ENCODE data around the gene DDRGK1.
"Not testable (repeated sequence)": the region's sequence is repeated elsewhere in the genome, so short reads cannot be mapped to it uniquely, and the experiment has no call there.

DDRGK1 gene

DNA sequence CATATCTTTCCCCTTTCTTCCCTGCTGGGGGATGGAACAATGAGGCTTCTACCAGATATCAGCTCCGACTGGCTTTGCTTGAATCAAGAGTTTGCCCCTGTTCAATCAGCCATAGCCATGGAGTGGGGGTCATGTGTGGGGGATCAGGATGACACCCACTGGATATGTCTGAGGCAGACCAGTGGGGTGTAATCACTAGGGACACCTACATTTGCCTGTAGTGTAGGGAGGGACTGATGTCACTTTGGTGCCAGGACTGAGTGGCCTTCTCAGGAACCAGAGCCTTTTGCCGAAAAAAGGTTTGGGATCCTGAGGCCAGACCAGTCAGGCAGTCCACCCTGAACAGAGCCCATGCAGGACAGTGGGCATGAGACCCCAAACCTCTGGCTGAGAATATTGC is 5.9 kb upstream of the DDRGK1 start:
- no peak for DNase-seq

DNA sequence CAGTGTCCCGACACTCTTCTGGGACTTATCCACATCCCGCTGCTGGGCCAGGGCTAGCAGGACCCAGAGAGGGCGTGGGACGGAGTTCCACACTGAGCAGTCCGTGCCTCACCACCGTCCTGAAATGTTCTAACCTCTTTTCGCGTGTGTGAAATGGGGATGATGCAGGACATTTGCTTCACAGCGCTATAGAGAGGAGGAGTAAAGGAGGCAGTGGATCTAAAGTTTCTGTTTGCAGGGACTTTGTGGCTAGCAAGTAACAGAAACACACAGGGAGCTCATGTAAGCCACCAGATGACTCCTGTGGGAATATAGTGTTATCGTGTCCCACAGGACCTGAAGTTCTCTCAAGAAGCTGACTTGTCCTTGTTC is 5.5 kb upstream of the DDRGK1 start:
- peak; percentile 31 for DNase-seq

DNA sequence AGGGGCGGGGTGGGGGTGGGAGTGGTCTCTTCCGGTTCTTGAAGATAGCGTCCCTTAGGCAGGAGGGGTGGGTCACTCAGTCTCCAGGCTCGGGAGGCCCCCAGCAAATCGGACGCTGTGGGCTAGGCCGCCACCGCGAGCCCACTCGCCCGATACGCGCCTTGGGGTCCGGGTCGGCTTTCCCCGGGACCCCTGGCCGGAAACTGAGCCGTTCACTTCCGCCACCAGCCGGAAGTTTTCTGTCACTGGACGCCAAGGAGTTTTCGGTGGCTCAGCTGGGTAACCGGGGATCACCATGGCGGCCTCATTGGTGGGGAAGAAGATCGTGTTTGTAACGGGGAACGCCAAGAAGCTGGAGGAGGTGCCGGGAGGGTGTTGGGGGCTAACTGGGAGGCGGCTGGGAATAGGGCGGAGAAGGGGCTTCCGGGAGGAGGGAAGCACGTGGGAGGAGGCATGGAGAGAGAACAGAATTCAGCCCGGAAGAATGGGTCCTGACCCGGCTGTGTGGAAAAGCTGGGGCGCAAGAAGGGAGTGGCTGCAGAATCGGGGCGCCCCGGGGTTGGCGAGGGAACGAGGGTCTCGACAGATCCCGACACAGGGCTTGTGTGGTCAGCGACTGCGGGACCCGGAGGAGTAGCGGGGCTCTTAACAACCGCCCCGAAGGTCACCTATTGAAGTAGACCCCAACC is 4.9 kb upstream of the DDRGK1 start, which contains the start of gene ITPA:
ITPA (plus strand) TSS at position 242 of the 689 bp plus-strand sequence; CDS start at position 296, 54 bp downstream.
- DNase-seq, result peak; percentile 71

DNA sequence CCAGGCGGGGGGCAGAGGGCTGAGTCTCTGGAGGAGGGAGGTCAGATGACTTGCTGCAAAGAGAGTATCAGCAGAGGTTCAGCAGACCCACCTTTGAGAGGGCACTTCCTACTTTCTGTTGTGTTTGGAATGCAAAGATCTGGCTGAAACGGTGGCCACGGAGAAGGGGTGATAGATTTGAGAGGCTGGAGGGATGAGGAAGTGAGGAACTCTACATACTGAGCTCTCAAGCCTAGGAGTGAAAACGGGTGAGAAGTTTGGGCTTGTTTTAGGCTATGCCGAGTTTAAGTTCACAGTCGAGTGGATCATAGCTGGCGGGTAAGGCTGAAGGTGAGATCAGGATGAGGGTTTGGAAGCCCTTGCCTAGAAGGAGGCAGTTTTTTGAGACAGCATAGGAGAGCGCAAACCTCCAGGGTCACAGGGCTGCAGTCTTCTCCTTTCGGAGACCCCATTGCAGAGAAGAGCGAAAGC is 4.3 kb upstream of the DDRGK1 start:
- peak; percentile 27 for DNase-seq

DNA sequence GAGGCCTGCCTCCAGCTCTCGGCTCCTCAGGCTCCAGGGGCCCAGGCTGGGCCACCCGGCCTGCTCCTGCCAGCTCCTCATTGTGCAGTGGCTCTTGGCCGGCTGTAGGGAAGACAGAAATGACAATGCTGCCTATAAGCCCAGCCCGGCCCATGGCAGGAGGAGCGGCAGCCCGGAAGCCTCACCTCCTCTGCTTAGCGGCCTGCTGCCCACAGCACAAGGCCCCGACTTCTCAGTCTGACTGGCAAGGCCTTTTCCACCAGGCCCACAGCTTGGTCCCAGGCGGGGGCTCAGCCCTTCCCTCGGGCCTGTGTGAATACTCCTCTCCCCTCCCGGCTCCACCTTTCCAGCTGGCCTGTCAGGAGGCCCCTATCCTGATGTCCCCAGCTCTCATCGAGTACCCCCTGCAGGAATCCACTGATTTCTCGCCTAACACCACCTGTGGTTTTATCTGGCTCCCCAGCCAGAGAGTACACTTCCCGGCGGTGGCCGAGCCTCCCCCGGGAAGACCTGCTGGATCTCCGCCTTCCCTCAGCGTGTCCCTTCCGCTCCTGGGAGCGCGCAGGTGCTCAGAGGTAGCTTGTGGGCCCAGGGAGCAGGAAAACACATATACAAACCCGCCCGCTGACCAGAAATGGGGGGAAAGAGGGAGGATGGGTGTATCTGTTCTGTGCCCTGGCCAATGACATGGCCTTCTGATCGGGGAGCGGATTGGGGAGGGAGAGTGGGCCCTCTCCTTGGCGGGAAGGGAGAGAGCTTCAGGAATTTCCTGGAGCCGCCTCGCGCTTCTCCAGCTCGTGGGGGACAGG is 963 bp downstream of the DDRGK1 start:
- DNase-seq, result peak; percentile 39

DNA sequence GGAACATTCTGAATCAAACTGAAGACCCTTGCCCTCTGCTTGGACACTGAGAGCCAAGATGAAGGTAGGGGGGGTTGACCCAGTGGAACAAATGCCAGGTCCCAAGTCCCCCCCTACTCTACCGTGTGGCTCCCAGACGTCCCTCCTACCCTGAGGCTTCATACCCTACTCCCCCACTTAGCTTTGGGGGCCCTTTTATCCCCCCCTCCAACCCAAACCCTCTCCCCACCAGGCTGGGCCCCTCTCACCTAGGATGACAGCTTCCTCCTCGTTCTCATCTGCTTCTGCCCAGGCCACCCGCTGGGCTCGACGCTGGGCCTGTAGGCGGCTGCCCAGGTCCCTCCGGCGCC is 1.5 kb downstream of the DDRGK1 start:
- DNase-seq, result no peak

DNA sequence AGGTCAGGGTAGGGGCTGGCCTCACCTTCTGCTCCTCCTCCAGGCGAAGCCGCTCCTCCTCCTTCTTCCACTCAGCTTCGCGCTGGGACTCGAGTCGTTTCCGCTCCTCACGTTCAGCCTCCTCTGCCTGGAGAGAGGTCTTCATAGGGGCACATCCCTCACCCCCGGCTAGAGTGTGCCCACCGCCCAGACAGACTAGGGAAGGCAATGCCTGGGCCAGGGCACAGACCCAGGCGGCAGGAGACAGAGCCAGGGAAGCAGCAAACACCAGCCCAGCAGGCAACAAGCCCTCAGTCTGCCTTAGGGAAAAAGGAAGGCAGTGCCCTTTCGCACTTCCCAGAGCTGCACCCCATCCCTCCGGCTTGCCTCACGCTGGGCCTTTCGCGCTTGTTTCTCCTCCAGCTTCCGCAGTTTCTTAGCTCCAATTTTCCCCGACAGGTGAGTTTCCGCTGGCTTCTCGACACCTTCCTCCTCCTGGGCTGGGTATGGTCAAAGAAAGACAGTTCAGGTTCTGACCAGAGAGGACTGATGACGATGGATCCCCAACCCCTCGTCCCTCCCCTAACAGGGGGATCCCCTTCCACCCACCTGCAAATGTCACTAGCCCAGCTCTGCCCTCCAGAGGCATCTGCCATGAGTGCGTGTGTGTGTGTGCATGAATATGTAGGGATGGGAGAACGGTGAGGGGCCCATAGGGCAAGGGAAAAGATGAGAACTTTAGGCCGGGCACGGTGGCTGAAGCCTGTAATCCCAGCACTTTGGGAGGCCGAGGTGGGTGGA is 4.3 kb downstream of the DDRGK1 start:
- no peak for DNase-seq

DNA sequence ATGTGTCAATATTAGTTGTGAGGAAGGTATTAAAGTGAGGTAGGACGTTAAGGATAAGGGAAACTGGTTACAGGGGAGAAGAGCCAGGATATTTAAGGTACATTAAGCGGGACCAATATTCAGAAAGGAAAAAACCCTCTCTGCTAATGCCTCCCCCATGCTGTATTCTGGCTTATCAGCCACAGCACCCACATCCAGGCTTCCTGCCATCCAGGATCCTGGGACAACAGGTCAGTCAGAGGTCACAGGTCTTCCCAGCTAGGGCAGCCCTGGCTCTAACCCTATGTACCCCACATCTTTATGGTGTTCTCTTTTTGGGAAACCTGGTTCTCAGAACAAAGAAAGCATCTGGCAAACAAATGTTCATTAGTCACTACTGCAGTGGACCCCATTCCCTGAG is 5.3 kb downstream of the DDRGK1 start:
- DNase-seq, result no peak

DNA sequence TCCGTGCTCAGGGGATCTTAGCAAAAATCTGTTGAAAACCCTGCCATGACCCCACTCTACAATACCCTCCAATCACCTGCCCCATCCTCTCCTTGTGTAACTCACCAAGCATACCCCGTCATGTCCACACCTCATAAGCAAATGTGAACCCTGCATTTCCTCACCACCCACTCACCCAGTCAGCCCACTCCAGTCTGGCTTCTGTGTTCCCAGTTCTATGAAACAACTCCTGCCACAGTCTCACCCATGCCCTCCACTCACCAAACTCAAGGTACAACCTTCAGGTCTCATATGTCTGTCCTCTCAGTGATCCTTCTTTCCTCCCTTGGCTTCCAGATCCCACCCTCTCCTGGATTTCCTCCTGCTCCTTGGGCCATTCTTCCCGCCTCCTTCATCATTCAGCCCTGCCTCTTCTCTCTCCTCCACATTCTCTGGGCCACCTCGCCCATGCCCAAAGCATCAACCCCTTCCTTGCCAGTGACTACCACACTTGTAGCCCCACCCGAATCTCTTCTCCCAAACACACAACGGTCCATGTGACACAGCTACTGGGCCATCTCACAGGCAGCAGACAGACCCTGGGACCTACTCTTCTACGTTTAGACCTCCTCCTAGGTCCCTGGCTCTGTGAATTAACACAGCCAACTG is 8.8 kb downstream of the DDRGK1 start:
- DNase-seq, result no peak

DNA sequence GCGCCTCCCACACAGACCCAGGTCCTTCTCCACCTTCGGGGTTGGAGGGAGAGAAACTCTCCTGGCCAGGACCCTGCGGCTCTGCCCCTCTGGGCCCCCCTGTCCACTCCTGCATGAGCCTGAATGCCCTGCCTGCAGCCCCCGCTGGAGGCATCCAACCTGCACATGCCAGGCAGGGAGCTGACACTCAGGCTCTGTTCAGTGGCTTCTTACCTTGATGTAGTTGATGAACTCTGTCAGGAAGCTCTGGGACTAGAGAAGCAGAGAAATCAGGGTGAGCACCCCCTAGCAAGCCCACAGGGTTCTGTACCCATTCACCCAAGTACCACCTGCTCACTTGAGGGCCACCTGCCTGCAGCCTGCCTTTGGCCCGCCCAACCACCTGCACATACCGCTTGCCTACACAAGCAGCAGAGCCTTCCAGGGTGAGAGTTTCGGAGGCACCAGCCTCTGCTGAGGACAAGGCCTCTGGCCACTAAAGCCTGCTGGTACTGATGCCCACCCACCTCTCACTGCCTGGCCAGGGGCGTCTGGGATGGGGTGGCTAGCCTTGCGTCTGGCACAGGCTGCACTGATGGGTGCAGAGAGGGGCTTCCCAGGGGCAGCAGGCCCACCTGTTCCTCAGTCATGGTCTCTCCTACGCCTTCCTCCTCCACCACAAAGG is 9.7 kb downstream of the DDRGK1 start:
- DNase-seq, result no peak

DNA sequence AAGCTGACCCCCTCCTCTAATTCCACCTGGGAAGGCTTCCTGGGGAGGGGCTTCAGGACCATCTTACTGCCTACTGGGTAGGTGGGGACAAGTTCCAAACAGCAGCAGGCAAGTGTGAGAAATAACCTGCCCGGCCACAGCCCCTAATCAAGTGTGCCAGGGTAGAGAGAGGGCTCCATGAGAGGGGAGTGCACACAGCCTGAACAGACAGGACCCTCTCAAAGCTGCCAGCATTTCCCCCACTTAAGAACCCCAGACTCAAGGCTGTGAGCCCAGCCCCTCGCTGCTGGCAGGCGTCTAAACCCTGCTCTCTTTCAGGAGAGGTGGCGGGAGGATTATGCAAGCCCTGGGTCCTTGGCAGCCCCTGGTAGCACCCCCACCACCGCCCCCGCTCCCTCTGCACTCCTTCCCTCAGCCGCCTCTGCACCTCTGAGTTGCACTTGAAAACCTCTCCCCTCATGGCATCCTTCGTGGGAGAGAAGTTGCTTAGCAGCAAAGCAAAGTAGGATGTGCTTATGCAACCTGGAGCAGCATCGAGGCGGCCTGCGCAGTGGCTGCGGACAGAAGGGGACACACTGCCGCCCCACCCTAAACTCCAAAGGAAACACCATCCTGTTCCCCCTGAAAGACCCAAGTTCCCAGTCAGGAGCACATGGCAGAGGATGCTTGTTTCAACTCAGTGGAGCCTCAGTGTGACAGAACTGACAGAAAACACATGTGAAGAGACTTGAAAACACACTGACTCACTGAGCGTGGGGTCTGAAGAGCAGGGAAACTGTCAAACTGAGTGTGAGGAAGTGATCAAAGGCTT is 10.5 kb downstream of the DDRGK1 start:
- DNase-seq, result no peak

DNA sequence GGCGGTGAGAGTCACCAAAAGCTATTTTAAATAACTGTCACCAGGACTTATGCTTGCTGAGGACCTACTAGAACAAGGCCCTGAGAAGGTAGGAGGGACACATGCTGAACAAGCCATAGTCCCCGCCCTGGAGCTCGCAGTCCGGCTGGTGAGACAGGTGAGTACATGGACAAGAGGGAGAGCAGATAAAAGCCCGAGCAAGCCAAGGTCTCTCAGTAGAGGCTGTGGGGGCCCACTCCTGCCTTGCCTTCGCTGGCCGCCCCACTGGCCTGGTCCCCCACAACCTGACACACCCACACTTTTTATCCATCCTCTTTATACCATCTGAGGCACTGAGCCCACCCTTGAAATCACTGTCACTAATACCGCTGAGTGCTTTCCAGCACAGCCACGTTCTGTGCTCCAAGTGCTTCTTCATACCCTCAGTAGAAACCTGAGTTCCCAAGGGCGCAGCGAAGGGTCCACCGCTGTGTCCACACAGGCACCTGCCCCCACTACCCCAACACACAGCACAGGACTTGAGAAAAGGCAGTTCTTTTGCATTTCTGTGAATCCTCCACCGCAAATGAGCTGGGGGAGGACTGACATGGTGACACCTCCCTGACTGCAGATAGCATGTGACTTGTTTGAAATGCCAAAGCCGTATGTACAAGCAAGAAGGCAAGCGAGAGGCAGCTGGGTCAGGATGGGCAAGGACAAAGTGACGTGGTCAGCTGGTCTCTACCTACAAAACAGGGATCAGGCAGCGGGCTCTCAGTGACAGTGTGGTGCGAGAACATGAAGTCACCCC is 12.1 kb downstream of the DDRGK1 start:
- DNase-seq, result no peak

DNA sequence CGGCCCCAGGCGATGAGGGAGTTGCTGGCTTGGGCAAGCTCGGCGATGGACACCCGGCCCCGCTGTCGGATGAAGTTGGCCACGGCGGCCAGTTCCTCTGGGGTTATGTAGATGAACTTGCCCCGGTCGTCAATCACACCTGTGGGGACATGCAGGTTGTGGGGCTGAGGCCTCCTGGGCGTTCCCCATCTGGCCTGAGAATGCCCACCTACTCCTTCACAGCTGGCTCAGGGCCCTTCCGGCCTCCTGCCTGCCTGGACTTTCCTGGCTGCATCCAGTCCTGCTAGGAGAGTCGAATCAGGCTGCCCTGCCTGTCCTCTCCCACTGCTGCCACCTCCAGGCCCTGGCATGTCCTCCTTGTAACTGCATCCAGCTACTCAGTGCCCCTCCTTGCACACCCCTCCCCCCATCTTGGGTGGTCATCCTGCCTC is 13.8 kb downstream of the DDRGK1 start:
- DNase-seq, result no peak

DNA sequence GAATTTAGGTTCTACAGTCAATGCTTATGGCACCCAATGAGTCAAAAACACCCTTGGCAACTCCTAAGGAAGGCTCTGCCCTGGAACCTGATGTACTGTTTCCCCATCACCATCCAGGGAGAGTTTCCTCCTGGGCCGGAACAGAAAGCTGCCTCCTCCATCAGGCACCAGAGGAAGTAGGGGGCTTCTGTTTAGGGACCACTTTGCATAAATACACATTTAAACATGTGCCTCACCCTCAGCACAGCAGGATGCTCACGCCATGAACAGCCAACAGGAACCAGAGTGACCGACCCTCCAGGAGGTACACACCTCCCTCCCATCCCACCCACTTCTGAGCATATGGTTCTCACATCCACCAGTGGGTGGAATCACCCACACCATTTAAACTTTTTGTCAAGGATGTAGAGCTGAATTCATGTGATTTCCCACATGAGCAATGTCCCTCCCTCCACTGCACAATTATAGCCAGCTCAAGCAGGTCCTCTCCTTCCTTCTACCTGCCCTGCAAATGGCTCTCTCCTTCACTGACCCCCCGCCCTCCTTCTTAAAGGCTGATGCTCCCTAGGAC is 14.8 kb downstream of the DDRGK1 start:
- DNase-seq, result no peak

DNA sequence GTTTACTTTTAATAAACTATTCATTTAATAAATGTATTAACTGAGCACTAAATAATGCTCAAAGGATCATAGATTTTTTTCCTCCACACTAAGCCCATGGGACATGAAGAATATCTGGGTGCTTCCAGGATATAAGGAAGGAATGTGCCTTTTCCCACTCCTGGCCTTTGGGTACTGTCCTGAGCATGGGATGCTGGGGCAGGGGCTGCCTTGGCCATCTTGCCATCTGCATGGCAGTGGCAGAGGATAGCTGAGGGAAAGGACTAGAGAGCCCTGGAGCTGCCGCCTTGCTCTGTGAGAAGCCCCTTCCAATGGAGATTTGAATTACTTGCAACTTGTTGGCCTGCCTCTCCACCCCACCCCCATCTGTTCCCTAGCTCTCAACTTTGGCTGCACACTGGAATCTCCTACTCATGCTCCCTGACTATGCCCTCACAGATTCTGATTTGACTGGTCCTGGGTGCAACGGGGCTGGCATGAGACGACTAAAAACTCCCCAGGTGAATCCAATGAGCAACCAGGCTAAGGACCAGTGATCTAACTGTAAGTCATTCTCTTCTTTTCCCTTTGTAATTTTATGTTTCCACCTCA is 15.6 kb downstream of the DDRGK1 start:
- DNase-seq, result no peak

DNA sequence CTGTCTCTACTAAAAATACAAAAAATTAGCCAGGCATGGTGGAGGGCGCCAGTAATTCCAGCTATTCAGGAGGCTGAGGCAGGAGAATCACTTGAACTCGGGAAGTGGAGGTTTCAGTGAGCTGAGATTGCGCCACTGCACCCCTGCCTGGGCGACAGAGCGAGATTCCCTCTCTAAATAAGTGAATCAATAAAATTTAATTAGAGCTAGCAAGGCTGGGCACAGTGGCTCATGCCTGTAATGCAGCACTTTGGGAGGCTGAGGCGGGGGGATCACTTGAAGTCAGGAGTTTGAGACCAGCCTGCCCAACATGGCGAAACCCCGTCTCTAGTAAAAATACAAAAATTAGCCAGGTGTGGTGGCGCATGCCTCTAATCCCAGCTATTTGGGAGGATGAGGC is 16.6 kb downstream of the DDRGK1 start:
- not testable (repeated sequence) for DNase-seq

DNA sequence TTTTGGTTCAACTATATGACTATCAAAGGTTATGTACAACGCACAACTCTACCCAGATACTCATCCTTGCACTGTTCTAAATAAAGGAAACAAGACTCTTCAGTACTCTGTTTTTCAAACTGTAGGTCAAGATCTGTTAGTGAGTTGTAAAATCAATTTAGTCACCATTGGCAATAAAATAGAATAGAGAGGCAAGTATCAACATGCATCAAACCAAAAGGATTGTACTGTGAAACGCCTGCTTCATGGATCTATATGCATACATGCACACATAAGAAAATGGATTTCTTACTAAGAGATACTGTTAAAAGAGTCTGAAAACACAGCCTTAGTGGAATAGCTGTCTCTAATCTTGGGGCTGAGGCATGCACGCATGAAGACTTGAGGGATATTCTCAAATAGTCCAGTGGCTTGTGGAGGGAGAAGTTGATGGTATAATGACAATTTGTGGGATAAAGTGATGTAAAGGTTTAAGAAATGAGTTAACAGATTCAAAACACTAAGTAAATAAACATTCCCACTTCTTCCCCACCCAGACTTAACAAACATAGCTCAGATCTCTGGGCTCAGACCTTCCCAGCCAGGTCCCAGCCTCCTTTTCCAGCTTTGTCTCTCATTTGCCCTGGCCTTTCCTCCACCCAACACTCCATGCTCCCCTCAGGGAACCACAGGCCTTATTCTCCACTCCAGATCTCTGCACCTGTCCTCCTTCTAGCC is 20.4 kb downstream of the DDRGK1 start:
- no peak for DNase-seq

DNA sequence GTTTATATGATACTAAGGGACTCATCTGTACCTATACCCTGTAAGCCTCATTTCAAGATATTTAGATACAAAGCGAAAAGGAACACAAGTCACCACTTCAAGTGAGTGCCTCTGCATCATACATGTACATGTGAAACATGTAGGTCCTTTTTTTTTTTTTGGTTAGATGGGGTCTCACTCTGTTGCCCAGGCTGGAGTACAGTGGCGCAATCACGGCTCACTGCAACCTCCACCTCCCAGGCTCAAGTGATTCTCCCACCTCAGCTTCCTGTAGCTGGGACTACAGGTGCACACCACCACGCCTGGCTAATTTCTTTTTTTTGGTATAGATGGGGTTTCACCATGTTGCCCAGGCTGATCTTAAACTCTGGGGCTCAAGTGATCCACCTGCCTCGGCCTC is 22.1 kb downstream of the DDRGK1 start:
- not testable (repeated sequence) for DNase-seq

DNA sequence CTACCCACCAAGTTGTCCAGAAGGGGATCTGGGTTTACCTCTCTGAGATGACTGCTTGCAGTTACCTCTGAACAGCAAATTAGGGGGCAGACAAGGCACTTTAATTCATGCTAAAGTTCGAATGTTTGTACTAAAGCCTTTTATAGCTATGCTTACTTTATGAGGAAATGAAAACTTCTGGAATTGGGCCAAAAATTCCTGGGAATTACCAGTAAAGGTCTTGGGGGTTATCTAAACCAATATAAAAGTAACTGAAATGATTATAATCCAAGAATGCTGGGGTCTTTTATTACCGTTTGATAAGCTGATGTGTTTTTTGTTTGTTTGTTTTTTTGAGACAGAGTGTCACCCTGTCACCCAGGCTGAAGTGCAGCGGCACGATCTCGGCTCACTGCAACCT is 23.2 kb downstream of the DDRGK1 start:
- no peak for DNase-seq

Data from suppressor macrophage treated with lipopolysaccharide for 4 hours (primary cell).